MV-4-11 (cell line): ENCODE results near the gene INPP5A.
A peak's percentile ranks its signal among the peaks of the same experiment; 100 is the strongest.

Experiments used
- DNase-seq: peaks from one replicate; lab custom pipeline; 2025; lab: John Stamatoyannopoulos, UW

The INPP5A gene

DNA sequence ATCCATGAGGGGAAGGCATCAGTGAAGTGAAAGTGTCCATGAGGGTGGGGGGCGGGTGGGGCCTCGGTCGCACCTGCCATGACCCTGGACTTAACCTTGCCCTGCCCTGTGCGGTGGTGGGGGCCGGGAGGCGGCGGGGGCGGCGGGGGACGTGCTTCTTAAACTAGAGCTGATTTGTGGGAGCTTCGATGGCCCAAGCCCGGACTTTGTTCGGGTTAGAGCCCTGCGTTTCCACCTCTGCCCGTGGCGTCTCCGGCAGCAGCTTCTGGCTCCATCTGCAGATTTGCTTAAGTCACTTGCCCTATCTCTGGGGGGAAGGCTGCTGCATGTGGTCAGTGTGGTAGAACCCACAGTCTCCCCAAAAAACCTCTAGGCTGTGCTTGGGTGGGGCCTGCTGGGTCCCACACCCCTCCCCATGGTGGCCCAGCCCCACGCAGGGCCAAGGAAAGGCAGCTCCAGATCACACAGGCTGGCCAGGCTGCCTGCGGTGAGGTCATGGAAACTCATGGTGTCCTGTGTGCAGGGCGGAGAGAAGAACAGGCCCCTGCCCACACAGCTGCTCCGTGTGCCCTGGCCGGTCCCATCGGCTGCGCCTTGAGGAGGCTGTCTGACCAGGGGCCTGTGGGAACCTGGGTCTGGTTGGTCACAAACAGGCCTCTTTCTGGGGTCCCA is 93.2 kb downstream of the INPP5A start:
- no peak for DNase-seq

DNA sequence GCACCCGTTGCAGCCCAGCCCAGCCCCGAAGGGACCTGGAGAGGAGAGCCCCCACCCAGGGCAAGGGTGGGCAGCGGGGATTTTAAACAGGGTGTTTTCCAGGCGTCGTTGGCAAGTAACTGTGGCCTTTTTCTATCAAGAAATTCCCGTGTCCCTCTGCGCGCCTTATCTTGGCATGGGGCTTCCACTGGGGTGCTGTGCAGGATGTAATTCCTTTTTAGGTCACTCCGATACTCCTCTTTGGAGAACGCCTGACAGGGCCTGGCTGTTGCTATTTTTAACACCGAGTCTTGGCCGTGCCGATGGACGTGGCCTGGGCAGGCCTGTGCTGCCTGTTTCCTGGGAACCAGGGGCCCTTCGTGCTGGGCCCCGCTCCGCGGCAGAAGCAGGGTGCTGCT is 93.8 kb downstream of the INPP5A start:
- DNase-seq = no peak

DNA sequence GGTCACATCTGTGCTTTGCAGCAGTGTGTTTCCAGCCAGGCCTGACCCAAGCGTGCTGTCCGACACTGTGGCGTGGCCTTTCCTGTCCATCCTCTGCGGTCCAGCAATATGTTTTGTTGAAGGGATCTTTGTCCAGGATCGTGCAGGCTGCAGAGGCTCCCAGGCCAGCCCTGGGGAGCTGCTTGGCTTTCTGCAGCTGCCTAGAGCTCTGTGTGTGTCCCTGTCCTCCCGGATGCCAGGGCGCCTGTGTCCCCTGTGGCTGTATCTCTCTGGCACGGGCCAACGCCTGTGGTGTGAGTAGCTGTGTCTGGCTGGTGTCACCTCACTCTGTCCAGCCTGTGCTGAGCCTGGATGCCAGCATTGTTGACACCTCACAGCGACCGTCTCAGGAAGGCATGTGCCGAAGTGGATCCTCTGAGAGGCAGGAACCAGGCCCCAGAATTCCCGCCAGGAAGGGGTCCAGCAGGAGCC is 94.5 kb downstream of the INPP5A start:
- no peak for DNase-seq

DNA sequence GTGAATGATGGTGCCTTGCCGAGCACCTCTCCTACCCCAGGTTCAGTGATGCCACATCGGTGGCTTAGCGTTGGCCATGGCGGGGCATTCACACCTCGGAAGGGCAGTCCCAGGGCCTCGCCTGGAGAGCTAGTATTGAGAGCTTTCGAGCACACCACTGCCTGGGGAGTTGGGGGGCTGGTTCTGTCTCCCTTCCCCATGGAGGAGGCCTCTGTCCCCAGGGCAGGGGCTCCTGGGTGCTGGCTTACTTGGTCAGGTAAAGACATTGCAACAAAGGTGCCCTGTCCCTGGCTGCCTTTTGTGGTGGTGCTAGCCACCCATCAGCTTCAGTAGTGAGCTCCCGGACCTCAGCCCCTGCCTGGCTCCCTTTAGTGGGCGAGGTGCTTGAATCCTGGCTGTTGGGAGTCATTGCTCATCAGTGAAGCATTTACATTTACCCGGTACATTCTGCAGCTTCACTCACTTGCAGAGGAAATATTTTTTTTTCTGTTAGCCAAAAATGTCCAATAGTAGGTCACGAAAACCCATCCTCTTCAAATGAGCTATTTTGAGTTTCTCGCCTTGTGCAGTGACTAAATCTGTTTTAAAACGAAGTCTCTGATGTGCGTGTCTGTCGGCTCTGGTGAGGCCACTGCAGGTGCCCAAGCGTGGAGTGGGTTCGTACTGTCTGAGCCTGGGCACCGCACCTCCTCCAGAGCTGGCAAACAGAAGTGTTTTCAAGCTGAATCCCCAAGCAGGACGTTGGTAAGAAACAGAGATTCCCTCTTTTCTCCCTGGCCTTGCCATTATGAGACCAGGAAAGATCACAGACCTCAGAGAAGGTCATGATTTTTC is 95.5 kb downstream of the INPP5A start:
- no peak for DNase-seq

DNA sequence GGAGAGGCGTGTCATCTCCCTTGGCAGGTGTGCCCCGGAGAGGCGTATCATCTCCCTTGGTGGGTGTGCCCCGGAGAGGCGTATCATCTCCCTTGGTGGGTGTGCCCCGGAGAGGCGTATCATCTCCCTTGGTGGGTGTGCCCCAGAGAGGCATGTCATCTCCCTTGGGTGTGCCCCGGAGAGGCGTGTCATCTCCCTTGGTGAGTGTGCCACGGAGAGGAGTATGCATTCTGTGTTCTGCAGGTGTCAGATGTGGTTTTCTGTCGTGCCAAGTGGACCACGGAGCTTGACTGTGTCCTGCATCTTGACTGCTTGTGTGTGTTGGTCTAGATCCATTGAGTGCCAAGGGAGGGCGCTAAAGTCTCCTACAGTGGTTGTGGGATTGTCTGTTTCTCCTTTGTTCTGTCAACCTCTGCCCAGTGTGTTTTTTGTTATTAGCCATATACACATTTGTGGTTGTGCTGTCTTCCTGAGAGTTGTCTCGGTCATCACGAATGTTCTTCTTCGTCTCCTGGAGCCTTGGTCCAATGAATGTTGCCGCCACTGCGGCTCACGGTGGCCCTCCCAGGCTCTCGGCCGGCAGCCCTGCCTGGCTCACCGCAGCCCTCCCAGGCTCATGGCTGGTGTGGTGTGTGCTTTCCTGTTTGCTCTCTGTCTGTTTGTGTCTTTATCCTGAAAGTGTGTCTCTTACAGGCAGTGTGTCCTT is 96.8 kb downstream of the INPP5A start:
- no peak for DNase-seq

DNA sequence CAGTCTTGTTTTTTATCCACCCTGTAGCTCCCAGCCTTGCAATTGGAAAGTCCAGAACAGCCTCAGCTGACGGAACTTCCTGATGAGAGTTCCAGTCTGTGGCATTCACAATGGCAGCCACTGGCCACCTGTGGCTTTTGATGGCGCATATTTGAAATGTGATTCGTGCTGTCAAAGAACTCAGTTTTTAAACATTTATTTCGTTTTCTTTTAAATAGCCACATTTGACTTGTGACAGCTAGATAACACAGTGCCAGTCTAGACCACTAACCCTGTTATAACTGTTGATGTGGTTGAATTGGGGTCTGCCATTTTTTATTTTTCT is 97.3 kb downstream of the INPP5A start:
- no peak for DNase-seq

DNA sequence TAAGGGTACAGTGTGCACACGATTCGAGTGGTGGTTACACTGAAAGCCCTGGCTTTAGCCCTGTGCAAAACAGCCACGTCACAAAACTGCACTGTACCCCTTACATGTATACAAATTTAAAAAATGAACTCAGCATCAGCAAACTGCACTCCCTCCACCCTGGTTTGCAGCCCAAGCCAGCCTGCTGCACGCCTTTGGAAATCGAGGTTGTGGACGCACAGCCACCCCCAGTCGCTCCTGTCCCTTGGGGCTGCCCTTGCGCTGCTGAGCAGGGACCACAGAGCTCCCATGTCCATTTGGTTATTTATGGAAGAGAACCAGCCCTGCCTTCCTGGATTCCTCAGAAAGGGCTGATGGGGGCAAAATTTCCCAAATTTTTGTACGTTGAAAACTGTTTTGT is 98.8 kb downstream of the INPP5A start:
- no peak for DNase-seq

DNA sequence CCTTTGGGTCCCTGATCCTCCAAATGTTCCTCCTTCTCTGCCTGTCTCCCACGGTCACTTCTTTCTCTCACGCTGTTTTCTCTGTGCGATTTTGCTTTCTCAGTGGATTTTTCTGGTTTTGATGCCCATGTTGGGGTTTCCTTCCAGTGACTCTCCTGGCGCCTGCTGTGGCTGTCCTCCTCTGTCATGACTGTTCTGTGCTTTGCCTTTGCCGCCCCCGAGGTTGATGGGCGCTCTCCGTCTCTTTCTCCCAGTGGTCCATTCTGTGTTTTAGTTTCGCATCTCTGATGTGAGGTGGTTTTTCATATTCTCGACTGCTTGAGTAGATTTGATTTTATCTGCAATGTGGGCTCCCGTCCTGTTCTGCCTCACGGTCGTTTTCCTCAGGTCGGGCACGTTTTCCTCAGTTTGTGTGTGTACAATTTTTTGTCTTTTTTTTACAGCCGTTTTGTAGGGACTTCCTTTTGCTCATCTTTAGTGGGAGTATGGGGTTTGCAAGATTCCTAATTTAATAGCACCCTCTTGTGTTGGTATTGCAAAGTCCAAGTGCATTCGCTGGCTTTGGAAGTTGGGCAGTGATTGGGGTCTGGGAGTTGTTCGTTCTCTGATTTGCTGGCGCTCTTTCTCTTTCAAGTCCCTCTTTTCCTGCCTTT is 100.0 kb downstream of the INPP5A start:
- DNase-seq = peak; percentile 52

DNA sequence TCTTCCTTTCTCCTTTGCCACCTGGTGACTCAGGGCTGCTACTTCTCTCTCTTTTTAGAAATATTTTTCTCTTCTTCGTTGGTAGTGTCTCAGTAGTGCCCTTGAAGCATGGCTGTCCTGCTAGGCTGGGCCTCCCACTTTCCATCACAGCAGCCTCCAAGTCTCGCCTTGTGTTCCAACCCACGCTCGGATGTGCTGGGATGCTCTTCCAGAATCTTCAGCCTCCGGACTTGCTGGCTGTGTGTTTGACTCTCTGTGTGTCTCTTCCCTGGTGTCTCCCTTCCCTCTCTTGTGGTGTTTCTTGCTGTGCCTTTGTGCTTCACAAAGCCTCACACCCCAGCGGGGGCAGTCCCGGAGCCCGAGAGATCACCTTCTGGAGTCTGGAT is 100.5 kb downstream of the INPP5A start:
- no peak for DNase-seq

DNA sequence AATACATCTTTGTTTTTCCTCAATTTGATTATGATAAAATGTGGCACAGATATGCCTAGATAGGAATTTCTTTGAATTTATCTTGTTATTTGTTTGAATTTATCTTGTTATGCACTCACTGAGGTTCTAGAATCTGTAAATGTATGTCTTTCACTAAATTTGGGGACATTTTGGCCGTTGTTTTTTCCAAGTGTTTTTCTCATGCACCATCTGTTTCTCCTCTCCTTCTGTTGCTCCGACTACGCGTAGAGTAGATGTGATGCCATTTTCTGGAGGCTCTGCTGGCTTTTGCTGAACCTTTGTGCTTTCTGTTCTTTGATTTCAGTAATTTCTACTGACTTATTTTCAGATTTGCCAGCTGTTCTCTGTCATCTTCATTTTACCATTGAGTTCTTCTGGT is 101.9 kb downstream of the INPP5A start:
- DNase-seq = no peak

DNA sequence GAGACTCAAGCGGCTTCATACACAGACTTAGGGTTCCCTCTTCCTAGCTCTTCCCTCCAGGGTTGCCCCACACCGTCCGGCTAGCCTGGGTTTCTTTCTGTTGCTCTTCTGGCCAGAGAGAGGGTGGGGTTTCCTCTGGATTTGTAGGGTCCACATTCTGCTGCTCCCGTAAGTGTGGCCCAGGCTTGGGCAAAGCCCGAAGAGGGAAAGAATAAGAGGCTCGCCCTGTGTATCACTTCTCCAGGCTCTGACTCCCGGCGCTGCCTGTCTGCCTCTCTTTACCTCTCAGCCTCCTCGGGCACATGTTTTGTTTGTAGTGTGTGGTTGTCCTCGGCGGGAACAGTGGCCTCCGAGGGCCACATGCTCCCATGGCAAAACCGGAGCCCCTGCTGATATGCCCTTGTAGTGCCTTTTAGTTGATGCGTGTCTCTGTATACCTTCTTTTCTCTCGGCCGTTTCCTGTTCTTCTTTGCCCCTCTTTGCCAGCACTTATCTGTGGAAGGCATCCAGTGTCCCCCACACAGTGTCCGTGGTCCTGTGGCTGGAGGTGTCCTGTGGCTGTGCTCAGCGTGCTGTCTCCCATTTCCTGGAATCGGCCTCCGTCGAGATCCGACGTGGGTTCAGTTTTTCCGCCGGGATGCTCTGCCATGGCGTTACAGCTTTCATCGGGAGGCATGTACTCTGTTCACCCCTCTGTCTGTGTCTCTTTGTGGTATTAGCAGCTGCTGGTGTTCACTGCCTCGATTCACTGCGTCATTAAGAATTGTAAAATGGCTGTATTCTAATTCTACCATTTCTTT is 102.9 kb downstream of the INPP5A start:
- DNase-seq = no peak

DNA sequence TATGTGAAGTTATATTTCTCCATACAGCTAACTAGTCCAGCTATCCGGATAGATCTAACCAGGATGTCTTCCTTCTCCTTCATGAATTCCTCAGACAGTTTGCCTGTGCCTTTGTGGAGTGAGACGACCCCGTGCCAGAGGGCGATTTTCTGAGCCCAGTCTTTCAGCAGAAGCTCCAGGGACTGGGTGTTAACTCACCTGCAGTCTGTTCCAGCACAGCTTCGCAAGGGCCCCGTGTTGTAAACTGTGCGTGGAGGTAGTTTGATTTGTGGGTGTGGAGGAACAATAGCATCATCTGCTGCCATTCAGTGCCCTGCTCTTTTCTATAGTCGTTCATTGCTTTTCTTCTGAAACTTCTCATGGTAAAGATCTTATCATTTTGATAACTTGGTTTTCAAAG is 103.8 kb downstream of the INPP5A start:
- DNase-seq = no peak

DNA sequence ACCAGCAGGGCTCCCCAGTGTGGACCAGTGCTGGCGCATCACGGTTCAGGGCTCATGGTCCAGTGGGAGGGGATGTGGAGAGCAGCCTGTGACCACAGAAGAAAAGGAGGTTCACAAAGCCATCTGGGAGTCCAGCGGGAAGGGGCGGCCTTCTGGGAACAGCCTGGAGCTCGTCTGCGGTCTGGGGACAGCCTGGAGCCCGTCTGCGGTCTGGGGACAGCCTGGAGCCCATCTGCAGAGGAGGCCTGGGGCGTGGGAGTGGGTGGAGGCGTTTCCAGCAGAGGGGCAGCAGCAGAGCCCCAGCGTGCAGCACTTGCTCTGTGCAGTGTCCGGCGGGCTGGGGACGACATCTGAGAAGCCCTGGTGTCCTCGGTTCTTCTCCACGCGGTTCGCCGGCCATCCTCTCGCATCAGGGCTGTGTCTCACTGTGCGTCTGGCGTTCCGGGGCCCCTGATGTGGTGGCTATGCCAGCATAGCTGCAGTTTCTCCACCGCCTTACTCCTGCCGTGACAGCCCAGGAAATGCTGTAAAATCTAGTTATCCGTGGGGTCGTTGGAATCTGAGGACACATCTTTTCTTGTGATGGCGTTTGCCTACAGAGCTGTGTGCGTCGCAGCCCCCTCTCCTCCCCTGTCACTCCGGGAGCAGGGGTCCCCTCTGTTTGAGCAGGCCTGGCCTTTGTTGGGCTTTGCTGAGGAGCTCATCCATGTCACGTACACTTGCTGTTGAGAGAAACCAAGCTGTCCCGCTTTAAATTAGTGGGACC is 104.6 kb downstream of the INPP5A start:
- DNase-seq = no peak

DNA sequence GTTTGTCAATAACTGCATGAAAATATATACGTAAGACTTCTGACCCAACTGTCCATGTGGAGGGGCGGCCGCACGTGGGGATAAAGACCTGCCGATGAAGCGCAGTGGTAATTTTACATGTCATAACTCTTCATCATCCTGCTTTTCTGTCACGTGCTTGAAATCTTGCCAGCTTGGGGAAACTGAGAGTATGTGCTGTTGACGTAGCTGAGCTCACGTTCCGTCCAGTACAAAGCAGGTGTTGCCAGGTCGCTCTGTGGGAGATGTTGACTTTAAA is 105.1 kb downstream of the INPP5A start:
- DNase-seq = no peak

DNA sequence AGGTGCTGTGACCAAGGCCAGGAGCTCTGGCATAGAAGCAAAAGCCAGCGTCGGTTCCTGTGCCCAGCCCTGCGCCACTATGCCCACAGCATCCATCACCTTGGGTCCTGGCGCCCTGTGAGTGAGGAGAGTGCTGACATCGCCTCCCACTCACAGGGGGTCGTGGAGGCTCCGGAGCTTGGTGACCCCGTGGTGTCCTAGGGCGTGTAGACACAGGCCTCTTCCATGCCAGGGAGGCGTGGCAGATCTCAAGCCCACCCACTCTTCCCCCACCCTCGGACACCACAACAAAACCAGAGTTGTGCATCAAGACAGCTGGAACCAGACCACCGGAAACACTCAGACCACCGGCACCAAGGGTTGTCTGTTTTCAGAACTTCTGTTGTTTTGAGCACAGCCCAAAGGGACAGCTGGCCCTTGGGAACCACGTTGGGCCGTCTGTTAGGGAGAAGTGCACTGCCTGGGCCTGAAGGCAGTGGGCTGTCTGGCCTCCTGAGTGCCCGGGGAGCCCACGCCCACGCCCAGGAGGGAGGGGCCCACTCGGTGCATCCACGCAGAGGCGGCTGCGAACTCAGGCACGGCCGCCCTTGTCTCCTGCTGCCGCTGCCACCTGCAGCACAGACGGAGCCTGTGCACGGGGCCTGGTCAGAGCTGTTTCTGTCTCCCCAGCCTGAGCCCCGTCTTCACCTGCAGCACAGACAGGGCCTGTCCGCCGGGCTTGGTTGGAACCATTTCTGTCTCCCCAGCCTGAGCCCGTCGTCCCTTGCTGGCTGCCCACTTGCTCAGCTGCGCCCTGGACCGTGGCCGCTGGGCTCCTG is 106.3 kb downstream of the INPP5A start:
- no peak for DNase-seq

DNA sequence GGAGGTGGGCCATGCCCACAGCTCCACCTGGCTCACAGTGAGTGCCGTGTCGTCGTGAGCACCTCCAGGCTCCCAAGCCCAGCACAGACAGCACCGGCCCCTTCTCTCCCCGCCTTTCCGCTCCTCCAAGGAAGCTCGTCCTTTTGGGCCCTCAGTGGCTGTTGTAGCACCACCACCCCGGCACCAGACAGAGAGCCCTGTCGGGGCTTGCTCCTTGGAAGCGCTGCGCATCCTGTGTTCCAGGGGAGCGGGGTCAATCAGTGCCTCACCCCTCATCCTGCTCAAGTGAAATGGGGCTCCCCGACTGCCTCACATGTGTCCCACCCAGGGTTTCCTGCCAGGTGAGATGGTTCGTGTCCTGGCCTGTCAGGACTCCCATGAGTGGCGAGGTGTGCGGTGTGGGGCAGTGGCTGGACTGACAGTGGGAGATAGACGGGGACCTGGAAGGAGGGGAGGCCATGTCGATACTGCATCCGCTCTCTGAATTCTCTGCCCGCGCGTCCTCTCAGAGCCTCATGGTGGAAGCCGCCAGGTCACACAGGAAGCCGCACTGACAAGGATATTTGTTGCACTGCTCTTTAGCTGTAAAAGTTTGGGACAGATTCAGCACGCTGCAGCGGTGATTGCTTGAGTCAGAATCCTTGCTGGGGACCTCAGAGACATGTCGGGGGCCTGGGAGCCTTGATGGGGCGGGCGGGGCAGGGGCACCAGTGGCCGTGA is 107.1 kb downstream of the INPP5A start:
- DNase-seq = no peak

DNA sequence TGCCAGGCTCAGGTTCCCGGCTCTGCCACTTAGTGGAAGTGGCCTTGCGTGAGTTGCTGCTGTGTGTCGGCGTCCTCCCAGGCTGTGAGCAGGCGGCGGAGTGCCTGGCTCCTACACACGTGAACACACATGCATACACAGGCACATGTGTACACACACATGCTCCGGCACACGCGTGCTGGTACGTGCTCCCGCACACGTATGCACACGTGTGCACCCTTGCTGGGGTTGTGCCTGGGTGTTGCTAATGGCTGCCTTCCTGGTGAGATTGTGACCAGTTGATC is 107.6 kb downstream of the INPP5A start:
- no peak for DNase-seq

DNA sequence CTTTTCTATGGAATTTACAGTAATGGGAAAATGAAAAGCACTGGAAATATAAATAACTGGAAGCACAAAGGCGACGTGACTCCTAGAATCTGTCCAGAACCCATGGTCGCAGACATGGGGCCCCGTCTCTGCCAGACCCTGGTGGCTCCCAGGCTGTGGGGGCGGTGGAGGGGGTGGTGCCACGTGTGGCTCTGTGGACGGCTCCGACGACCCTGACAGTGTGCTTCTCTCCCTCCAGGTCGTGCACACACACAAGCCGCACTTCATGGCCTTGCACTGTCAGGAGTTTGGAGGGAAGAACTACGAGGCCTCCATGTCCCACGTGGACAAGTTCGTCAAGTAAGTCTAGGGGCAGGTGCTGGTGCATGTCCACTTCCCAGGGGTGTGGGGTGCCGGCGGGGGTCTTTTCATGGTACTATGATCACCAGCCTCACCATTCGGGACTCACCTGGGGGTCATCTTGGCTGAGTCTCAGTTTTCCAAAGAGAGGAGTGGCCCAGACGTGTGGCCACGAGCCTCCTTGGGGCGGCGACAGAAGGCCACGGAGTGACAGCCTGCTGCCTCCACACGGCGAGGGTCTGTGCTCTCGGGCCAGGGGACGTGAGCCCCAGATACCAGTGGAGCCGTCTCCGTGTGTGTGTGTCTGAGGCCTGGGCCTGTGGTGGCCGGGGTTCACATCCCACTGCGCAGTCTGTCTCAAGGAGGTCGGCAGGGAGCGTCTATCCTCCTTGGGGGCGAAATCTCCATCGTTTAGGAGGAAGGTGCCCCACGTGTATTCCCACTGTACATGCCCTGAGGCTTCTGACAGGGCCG is 108.2 kb downstream of the INPP5A start:
- no peak for DNase-seq

DNA sequence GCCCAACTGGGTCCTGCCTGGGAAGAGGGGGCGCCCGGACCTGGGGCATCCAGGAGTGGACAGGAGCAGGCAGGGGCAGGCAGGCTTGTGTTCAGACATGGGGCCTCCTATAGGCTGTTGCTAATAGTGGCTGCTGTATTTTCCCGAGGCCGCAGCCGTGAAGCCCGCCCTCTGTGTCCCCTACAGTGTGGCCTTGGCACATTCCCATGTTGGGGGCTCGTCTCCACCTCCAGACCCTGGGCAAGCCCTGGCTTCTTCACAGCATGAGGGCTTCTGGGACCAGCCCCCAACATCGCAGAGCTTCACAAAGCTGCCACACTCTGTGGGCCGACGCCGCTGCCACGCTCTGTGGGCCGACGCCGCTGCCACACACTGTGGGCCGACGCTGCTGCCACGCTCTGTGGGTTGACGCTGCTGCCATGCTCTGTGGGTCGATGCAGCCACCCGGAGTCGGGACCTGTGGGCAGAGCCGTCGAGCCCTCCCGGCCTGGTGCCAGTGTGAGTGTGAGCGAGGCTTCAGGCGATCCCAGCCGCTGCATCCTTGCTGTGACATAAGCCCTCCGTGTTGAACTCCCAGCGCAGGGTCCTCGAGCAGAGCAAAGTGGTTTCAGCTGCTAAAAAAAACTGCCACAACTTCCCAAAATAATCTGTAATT is 109.0 kb downstream of the INPP5A start:
- DNase-seq = peak; percentile 51
